ENCODE data around the gene GPR35. TPM values are rescaled to one million over a fixed set of nuclear protein-coding genes. Genes with fewer than 3 reads are reported as not detected.

GPR35 gene
- total and polyA plus RNA-seq, 11 donors: 0.48 to 2.7 (median 0.93) TPM; not detected in 1

GRCh38 chr2:240577281-240578109 lies 47.8 kb upstream of the GPR35 start:
- no peak for TF ChIP-seq CTCF (IDR thresholded peaks at IDR 0.05)
- TF ChIP-seq POLR2A (IDR thresholded peaks at IDR 0.05): no peak
- intact Hi-C loops (cut with DNase I): no loop called here
- 89 to 91% (median 90%) methylated on average over 17 to 26 of the region's 26 CpGs for WGBS, 4 donors
- Histone ChIP-seq H3K4me1 (peaks cover 0 to 35% (median 16%) of the 10 kb centered on the region in 12 donors), H3K27ac (peak overlapping the region in 1 of 12 donors; percentile 13), H3K9me3 (peaks cover 0 to 9% (median 0%) of the 10 kb centered on the region in 12 donors), H3K4me3 (no peak overlapping the region), H3K27me3 (no peaks in the 10 kb centered on the region), H3K36me3 (peaks cover 0 to 63% (median 39%) of the 10 kb centered on the region in 9 donors)
- ATAC-seq (no peak), DNase-seq (peak in 1 of 5 donors; percentile 48)

DNA sequence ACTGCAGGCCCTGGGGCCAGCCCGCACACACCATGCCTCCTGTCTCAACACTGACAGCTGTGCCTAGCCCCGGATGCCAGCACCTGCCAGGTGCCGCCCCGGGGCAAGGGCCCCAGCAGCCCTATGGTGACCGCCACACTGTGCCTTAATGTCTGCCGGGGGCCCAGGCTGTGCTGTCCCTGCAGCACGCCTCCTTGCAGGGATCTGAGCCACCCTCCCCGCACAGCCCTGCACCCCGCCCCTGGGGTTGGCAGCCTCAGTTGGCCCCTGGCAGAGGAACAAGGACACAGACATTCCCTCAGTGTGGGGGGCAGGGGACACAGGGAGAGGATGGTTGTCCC lies 47.2 kb upstream of the GPR35 start:
- Histone ChIP-seq H3K4me1 (peaks cover 0 to 35% (median 16%) of the 10 kb centered on the region in 12 donors), H3K4me3 (no peak overlapping the region), H3K27me3 (no peaks in the 10 kb centered on the region), H3K9me3 (peaks cover 0 to 9% (median 0%) of the 10 kb centered on the region in 12 donors), H3K27ac (peak overlapping the region in 2 of 12 donors; percentile 13 to 76), H3K36me3 (peaks cover 0 to 58% (median 39%) of the 10 kb centered on the region in 9 donors)
- ATAC-seq (peak in 2 of 4 donors; percentile 6 to 16), DNase-seq (peak in 2 of 5 donors; percentile 22 to 51)
- no peak for TF ChIP-seq CTCF (IDR thresholded peaks at IDR 0.05)
- TF ChIP-seq POLR2A (IDR thresholded peaks at IDR 0.05): no peak
- intact Hi-C loops (cut with DNase I): no loop called here
- 81 to 91% (median 86%) methylated on average over 8 to 9 of the region's 9 CpGs for WGBS, 4 donors

GRCh38 chr2:240578488-240578887 lies 46.8 kb upstream of the GPR35 start:
- intact Hi-C loops (cut with DNase I): no loop called here
- ATAC-seq: no peak
- peaks cover 0 to 53% (median 38%) of the 10 kb centered on the region in 9 donors for H3K36me3 ChIP-seq

More at GRCh38 chr2:240578488-240578887, 46.8 kb upstream of the GPR35 start:
- Histone ChIP-seq H3K9me3 (peaks cover 0 to 9% (median 0%) of the 10 kb centered on the region in 12 donors), H3K27ac (peak overlapping the region in 3 of 12 donors; percentile 13 to 87 (median 76)), H3K27me3 (no peaks in the 10 kb centered on the region), H3K4me3 (no peak overlapping the region), H3K4me1 (peaks cover 0 to 35% (median 16%) of the 10 kb centered on the region in 12 donors)
- peak in 1 of 5 donors; percentile 43 for DNase-seq
- no peak for TF ChIP-seq CTCF (IDR thresholded peaks at IDR 0.05)
- TF ChIP-seq POLR2A (IDR thresholded peaks at IDR 0.05): no peak
- 82 to 92% (median 86%) methylated on average over 8 of the region's 8 CpGs for WGBS, 4 donors

All from heart left ventricle (tissue), 16 donors.